NB4 (cell line): ENCODE measurements around the gene SYF2.

Source experiments
- DNase-seq: peaks from one replicate; pipeline ENCODE4 v3.0.0; 2010; ENCODE audit warnings: low read depth
- H3K4me3 ChIP-seq: one replicate; pipeline ENCODE4 v1.5.1; 2011; ENCODE audit warnings: mild to moderate bottlenecking, low read depth, low read length, moderate library complexity
- MAX ChIP-seq: IDR thresholded peaks from 2 replicates; pipeline ENCODE4 v1.6.1; 2011; ENCODE audit warnings: low read depth, low read length
- MYC ChIP-seq: IDR thresholded peaks from 2 replicates; pipeline ENCODE4 v1.6.1; 2011; ENCODE audit warnings: low read depth, low read length
- POLR2A ChIP-seq: IDR thresholded peaks from 2 replicates; pipeline ENCODE4 v1.6.1; 2011; ENCODE audit warnings: mild to moderate bottlenecking; ENCODE audit not compliant: insufficient read length; ENCODE audit errors: extremely low read depth
- TF ChIP-seq, protein P1 (sequence below): IDR thresholded peaks from one replicate; pipeline ENCODE4 v1.5.1; 2012; ENCODE audit warnings: low read depth, low read length

Gene SYF2

DNA sequence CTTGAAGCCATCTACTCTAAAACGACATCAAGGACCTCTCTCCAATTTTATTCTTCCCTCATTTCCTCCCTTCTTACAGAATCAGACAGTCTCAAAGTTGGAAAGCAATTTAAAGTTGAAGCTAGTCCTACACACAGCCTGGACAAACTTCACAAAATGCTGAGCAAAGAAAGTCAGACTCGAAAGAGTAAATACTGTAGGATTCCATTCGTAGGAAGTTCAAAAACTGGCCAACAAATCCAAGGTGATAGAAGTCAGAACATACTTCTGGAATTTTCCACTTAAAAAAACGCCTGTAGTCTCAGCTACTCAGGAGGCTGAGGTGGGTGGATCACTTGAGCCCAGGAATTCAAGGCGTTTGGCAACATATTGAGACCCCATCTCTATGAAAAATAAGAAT, 19.6 kb downstream of the SYF2 start:
- TF ChIP-seq POLR2A (no peak), MAX (no peak), MYC (no peak)
- TF ChIP-seq, protein P1, sequence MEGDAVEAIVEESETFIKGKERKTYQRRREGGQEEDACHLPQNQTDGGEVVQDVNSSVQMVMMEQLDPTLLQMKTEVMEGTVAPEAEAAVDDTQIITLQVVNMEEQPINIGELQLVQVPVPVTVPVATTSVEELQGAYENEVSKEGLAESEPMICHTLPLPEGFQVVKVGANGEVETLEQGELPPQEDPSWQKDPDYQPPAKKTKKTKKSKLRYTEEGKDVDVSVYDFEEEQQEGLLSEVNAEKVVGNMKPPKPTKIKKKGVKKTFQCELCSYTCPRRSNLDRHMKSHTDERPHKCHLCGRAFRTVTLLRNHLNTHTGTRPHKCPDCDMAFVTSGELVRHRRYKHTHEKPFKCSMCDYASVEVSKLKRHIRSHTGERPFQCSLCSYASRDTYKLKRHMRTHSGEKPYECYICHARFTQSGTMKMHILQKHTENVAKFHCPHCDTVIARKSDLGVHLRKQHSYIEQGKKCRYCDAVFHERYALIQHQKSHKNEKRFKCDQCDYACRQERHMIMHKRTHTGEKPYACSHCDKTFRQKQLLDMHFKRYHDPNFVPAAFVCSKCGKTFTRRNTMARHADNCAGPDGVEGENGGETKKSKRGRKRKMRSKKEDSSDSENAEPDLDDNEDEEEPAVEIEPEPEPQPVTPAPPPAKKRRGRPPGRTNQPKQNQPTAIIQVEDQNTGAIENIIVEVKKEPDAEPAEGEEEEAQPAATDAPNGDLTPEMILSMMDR: no peak
- H3K4me3 ChIP-seq: no peak overlapping the region
- DNase-seq: no peak

DNA sequence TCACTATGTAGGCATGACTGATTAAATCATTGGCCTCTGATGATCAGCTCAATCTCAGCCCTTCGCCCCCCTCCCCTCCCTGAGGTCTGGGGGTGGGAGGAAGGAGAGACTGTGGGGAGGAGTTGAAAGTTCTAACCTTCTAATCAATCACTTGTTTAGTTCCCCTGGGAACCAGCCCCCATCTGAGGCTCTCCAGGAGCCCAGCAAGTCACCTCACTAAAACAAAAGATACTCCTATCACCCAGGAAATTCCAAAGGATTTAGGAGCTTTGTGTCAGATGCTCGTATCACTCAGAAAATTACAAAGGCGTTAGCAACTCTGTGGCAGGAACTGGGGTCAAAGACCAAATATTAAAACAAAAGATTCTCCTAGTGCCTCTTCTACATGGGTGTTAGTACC, 21.6 kb downstream of the SYF2 start:
- TF ChIP-seq, protein P1: no peak
- no peak for TF ChIP-seq POLR2A
- no peak for TF ChIP-seq MYC

DNA sequence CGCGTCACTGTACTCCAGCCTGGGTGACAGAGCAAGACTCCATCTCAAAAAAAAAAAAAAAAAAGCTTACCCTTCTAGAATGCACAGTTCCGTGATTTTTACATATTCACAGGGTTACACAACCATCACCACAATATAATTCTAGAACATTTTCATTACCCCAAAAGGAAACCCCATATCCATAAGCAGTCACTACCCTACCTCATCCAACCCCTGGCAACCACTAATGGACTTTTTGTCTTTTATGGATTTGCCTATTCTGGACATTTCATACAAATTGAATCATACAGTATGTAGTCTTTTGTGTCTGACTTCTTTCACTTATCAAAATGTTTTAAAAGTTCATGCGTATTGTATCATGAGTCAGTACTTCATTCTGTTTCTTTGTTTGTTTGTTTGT, 22.8 kb downstream of the SYF2 start:
- no peak overlapping the region for H3K4me3 ChIP-seq
- TF ChIP-seq MYC (no peak), MAX (no peak), POLR2A (no peak)
- TF ChIP-seq, protein P1: no peak
- DNase-seq: no peak

More for the DNA sequence above, 21.6 kb downstream of the SYF2 start:
- no peak overlapping the region for H3K4me3 ChIP-seq
- no peak for DNase-seq

- DNase-seq: no peak
- H3K4me3 ChIP-seq: no peak overlapping the region
- no peak for TF ChIP-seq POLR2A
- no peak for TF ChIP-seq MAX
- TF ChIP-seq MYC: no peak
- TF ChIP-seq, protein P1: no peak
Observed at GRCh38 chr1:25208561-25209222, 23.6 kb downstream of the SYF2 start.

GRCh38 chr1:25208092-25208491, 24.2 kb downstream of the SYF2 start:
- H3K4me3 ChIP-seq: no peak overlapping the region
- TF ChIP-seq MAX (no peak), MYC (no peak), POLR2A (no peak)
- TF ChIP-seq, protein P1: no peak
- no peak for DNase-seq

DNA sequence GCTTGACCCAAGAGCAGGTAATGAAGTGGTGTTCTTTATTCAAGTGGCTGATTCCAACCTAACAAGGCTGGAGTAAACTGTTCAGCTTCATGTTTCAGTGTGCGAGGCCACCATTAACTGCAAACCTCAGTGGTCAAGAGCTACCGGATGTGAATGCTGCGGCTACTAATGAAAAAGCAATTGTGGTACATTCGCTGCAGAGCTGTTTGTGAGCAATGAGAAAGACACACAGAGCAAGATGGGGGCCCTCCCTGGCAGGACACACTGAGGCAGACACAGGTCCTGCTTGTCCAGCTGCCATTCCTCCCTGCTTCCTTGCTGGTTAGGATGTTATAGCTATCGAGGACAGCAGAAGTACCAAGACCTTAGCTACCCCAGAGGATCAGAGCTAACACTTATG, 26.1 kb downstream of the SYF2 start:
- TF ChIP-seq, protein P1: no peak
- no peak for TF ChIP-seq POLR2A
- no peak for TF ChIP-seq MAX
- no peak for TF ChIP-seq MYC
- H3K4me3 ChIP-seq: no peak overlapping the region
- no peak for DNase-seq
